GM12891 (cell line): ENCODE measurements around the gene DUSP22.

Experiments used
- POLR2A ChIP-seq: IDR thresholded peaks from 2 replicates; pipeline ENCODE4 v1.6.1; 2011; ENCODE audit warnings: low read depth, low read length, control low read depth
- POLR2AphosphoS5 ChIP-seq: IDR thresholded peaks from 2 replicates; pipeline ENCODE4 v1.6.1; 2011; ENCODE audit warnings: low read depth, low read length, control low read depth
- POU2F2 ChIP-seq: IDR thresholded peaks from 2 replicates; pipeline ENCODE4 v1.6.1; 2011; ENCODE audit warnings: low read depth, mild to moderate bottlenecking, control low read depth, low read length, moderate library complexity
- SPI1 ChIP-seq: IDR thresholded peaks from 2 replicates; pipeline ENCODE4 v1.6.1; 2011; ENCODE audit warnings: low read depth, low read length, control low read depth
- TAF1 ChIP-seq: IDR thresholded peaks from 2 replicates; pipeline ENCODE4 v1.6.1; 2011; ENCODE audit warnings: low read depth, low read length, control low read depth

- TF ChIP-seq POU2F2 (no peak; the same call in 1 of the 2 replicates), POLR2AphosphoS5 (peak; percentile 80), POLR2A (peak; percentile 58; the same call in 1 of the 2 replicates), TAF1 (0 out of 2 replicates have a peak, but pooled peaks have one; percentile 4), SPI1 (no peak)
Observed at GRCh38 chr6:393391-394221, 101.3 kb downstream of the DUSP22 start.
